HG03469 (cell line): ENCODE results near the gene DNPEP.

Experiments used
- ATAC-seq: cut with Tn5 transposase; IDR thresholded peaks from one replicate; pipeline ENCODE4 v1.9.1; 2021; ENCODE audit warnings: mild to moderate bottlenecking, moderate library complexity, moderate number of reproducible peaks; ENCODE audit not compliant: unreplicated experiment

DNPEP gene

GRCh38 chr2:219368690-219369191 is 19.0 kb downstream of the DNPEP start:
- no peak for ATAC-seq

GRCh38 chr2:219362524-219363164 is 25.1 kb downstream of the DNPEP start:
- peak; percentile 65 for ATAC-seq

DNA sequence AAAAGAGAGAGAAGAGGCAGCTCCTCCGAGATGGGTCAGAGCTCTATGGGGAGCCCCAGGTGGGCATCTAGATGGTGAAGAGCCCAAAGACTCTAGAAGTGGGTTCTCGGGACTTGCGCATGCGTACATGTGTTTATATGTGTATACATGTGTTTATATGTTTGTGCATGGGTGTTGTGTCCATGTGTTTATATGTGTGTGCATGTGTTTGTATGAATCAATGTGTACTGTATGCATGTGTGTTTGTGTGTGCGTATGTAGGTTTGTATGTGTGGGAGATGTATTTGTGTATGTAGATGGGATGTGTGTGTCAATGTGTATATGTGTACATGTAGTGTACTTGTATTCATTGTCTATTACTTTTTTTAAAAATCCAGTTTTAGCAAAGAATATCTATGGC is 25.6 kb downstream of the DNPEP start:
- no peak for ATAC-seq

DNA sequence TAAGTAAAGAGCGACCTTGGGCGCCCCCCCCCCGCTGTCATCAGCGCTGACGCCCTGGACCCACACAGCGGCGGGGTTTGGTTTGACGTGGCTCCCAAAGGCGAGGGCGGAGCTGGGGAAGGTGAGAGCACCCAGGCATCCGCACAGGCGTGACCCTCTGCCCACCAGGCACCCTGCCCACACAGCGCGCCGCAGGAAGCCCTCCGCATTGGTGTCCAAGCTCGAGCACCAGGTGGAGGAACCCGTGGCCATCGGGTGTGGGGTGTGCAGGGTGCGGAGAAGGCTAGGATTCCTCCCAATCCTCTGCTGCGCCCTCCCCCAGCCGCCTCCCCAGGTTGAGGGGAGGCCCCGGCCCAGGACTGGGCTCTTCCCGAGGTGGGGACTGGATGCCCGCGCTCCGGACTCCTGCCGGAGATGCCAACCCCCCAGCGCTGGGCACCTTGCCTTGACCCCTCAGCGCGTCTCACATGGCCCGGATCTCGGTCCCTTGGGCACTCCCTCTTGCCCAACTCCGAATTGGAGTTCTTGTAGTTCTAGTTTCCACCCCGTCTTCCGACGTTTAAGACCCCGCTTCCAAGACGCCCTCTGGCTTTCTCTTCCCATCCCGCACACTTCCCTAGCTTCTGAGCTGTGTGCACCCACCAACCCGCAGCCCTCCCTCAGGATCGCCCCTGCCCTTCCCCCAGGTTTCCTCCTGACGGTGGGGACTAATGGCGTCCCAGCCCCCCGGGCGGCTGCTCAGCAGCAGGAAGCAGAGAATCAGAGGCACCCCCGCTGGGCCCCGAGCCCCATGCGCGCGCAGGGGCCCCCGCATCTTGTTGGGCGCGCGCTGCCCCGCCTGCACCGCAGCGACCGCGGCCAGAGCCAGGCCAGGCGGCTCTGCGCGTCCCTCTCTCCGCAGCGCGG is 29.3 kb downstream of the DNPEP start:
- ATAC-seq, result no peak

GRCh38 chr2:219356834-219357233 is 30.9 kb downstream of the DNPEP start:
- no peak for ATAC-seq

- ATAC-seq, result no peak
These were observed 33.1 kb downstream of the DNPEP start for GRCh38 chr2:219354582-219354981.

DNA sequence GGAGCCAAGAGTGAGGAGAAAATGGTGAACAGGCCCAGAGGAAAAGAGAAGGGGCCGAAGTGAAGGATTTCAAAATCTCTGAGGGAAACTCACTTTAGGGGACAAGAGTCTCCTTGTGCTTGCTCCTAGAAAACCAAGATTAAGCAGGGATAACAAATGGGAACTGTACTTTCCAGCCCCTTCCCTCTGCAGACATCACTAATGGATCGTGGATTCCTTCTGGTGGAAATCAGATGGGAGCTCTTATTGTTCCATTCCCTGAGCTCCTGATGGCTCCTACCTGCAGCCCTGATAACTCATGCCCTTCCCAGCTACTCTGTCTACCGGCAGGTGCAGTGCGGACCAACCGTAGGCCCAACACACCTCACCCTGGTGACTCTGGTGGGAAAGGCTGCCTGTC is 34.6 kb downstream of the DNPEP start:
- no peak for ATAC-seq

GRCh38 chr2:219352448-219353023 is 35.2 kb downstream of the DNPEP start:
- ATAC-seq, result no peak

- no peak for ATAC-seq
These were observed 36.9 kb downstream of the DNPEP start for GRCh38 chr2:219350710-219351221.

- no peak for ATAC-seq
These were observed 37.5 kb downstream of the DNPEP start for GRCh38 chr2:219350215-219350614.

DNA sequence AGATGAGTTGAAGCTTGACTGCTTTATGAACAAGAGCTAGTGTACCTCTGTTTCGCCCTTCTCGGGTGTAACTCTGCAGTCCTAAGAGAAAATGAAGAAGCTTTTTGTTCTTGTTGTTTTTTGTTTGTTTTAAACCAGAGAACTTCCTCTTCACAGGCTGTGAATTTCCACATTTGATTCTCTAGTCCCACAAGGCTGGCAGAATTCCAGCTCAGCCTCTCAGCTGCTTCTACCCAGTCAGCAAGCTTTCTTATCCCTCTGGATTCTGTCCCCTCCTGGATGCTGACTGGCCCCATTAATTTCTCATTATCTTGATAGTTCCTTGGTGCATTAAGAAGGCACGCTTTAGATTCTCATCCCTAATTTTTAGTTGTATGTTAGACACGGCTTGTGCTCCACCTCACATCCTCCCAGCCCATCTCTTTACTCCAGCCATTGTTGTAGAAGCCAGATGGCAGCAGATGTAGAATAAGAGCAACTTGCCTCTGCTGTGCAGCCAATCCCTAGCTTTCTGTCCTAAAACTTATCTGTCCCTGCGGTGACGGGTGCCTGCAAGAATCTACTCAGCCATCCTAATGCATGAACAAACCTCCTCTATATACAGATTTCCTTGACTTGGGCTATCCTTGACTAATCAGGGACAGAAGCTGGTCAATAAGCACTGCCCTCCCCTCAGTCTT is 42.8 kb downstream of the DNPEP start:
- no peak for ATAC-seq

- no peak for ATAC-seq
These were observed 52.3 kb downstream of the DNPEP start for GRCh38 chr2:219335373-219335786.

DNA sequence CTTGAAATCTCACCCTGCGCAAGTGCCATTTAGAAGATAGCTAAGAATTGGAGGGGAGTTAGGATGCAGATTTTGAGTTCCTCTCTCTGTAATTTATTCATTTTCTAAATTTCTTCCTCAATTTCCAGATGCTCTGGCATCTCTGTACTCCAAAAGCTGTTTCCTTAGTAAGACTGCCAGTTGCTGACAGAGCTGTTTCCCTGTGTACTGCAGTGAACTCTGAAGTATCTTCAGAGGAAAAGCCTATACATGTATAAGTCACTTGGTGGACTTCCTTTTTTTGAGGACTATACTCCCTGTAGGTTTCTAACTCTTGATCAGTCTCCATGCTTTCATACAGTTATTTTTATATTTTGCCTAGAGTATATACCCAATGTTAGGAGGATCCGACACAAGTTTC is 53.6 kb downstream of the DNPEP start:
- no peak for ATAC-seq

DNA sequence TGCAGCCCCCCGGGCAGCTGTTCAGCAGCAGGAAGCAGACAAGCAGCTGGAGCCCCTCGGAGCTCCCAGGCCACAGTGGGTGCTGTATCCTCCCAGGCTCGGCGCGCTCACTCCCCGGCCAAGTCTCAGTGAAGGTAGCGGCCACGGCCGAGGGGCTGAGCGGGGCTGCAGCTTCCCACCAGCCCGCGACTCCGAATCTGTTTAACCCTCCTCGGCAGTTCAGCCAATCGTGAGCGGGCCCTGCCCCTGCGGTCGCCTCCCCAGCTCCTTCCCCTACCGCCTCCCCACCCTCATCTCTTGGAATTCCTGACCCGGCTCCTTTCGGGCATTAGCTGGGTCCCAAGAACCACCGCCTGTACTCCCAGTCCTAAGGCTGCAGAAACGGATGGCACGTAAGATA is 55.2 kb downstream of the DNPEP start, which contains the start of gene RESP18:
Gene RESP18 (minus strand): TSS at position 203 of the 400 bp plus-strand sequence.
- ATAC-seq, result no peak

- no peak for ATAC-seq
These were observed 56.0 kb downstream of the DNPEP start for GRCh38 chr2:219331560-219332213.

DNA sequence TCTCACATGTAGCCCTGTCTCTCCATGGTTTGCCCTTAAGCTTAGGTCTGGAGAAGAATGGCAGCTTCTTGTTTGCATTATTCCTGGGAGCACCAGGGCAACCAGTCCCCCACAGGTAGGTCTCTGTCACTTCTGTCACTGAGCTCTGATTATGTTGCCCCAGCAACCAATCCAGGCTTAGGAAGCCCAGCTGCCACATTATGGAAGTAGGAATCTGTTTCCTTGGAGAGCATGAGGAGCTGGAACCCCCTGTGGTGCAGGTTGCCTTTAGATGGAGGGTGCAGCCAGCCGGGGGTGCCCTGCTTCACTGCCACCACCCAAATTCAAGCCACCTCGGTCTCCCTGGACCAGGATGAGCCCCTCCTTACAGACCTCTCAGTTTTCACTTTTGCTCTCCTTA is 60.0 kb downstream of the DNPEP start:
- ATAC-seq, result no peak

DNA sequence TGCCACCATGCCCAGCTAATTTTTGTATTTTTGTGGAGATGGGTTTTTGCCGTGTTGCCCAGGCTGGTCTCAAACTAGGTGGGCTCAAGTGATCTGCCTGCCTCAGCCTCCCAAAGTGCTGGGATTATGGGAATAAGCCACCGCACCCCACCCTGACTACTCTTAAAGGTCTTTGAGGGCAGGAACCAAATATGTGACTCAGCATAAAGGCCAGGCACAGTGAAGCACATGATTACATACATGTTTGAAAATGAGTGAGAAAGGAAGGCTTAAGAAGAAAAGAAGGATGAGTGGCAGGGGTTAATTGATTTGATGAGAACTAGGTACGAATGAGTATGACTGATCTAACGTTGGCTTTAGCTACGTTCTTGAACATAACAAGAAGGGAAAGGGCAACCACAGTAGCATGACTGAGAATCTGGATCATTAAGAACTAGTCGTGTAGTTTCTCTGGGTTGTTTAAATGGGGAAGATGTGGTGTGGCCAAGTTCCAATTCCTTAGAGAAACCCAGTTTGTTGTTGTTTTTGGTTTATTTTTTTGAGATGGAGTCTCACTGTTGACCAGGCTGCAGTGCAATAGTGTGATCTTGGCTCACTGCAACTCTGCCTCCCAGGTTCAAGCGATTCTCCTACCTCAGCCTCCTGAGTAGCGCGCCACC is 61.9 kb downstream of the DNPEP start:
- no peak for ATAC-seq

DNA sequence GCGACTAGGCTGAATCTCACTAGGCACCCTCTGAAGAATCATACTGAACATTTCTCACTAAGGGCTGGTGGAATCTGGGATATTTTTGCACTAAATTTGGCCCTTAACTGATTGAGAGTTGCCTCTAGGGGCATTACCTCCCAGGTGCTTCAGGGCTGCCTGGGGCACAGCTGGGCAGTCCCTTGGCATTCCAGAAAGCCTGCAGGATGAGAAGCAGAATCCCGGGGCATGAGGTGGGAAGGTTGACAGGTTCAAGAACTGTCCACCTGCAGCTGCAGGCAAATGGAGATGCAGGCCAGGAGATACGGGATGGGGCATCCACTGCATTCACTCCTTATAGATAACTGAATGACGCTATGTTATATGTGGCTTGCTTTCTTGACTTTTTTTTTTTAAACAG is 62.6 kb downstream of the DNPEP start:
- no peak for ATAC-seq

DNA sequence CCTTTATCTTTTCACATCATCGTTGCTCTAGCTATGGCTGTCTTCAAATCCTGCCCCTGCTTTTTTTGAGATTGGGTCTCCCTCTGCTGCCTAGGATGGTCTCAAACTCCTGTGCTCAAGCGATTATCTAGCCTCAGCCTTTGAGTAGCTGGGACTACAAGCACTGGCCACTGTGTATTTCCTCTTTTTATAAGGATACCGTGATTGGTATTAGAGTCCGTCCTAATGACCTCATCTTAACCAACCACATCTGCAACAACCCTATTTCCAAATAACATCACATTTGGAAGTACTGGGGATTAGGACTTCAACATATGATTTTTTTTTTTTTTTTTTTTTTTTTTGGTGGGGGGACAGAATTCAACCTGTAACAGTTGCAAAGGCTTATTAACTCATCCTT is 64.3 kb downstream of the DNPEP start:
- no peak for ATAC-seq
